Peyer's patch (tissue), 4 donors: ENCODE measurements around the gene PDE11A. TPM values are rescaled to one million over a fixed set of nuclear protein-coding genes. Genes with fewer than 3 reads are reported as not detected.

Source experiments
- DNase-seq, 3 donors: peaks; one replicate each; pipeline ENCODE4 v3.0.0-alpha.2; 2017 to 2019
- H3K27ac ChIP-seq, 4 donors: fragments of 200-600 bp; sonication (generic); one replicate each; pipeline ENCODE4 v1.5.1; 2016 to 2019
- H3K27me3 ChIP-seq, 2 donors: fragments of 200-600 bp; sonication (generic); one replicate each; pipeline ENCODE4 v1.5.1; 2019
- H3K36me3 ChIP-seq, 3 donors: fragments of 200-600 bp; sonication (generic); one replicate each; pipeline ENCODE4 v1.5.1; 2016 to 2019
- H3K4me1 ChIP-seq, 4 donors: fragments of 200-600 bp; sonication (generic); one replicate each; pipeline ENCODE4 v1.5.1; 2016 to 2019
- H3K4me3 ChIP-seq, 4 donors: fragments of 200-600 bp; sonication (generic); 1 replicate in 3 of 4; 2 replicates in 1 of 4; pipeline ENCODE4 v1.5.1; 2016 to 2019; ENCODE audit warnings: mild to moderate bottlenecking in 1 of 4
- H3K9me3 ChIP-seq, 4 donors: fragments of 200-600 bp; sonication (generic); one replicate each; pipeline ENCODE4 v1.5.1; 2016 to 2019; ENCODE audit warnings: mild to moderate bottlenecking in 1 of 4
- CTCF ChIP-seq, 6 experiments: fragments of 450-650 bp in 4 of 6; fragments of 200-600 bp in 2 of 6; sonication (generic) in 1 of 6; IDR thresholded peaks; one replicate each; pipeline ENCODE4 v1.5.1; 2017 to 2019; ENCODE audit warnings: antibody characterized with exemption in 6 of 6, mild to moderate bottlenecking in 3 of 6, moderate library complexity in 1 of 6
- POLR2A ChIP-seq, 2 donors: fragments of 450-650 bp; IDR thresholded peaks; one replicate each; pipeline ENCODE4 v1.5.1; 2017; ENCODE audit warnings: antibody characterized with exemption in 2 of 2, mild to moderate bottlenecking in 2 of 2, moderate library complexity in 2 of 2
- total RNA-seq, 4 donors: library from RNA; depleted of rRNA; stranded (reverse); fragments of >200 nt; gene quantifications; one replicate each; pipeline ENCODE4 v1.1.0, GENCODE V29; 2016

Gene PDE11A
- total RNA-seq, 4 donors from 2014 or later = 1.6 to 2.1 (median 1.7) TPM

- DNase-seq = no peak
- H3K4me3 ChIP-seq = no peak overlapping the region
- H3K9me3 ChIP-seq = no peaks in the 10 kb centered on the region
- no peaks in the 10 kb centered on the region for H3K27me3 ChIP-seq
- no peak overlapping the region for H3K27ac ChIP-seq
- no peaks in the 10 kb centered on the region for H3K36me3 ChIP-seq
- H3K4me1 ChIP-seq = no peaks in the 10 kb centered on the region
- TF ChIP-seq CTCF (IDR thresholded peaks at IDR 0.05) = no peak
- no peak for TF ChIP-seq POLR2A (IDR thresholded peaks at IDR 0.05)
Measured at GRCh38 chr2:178018141-178018540, 54.4 kb downstream of the PDE11A start.

GRCh38 chr2:178016612-178017011 is 56.0 kb downstream of the PDE11A start:
- Histone ChIP-seq H3K9me3 (no peaks in the 10 kb centered on the region), H3K4me3 (no peak overlapping the region), H3K36me3 (no peaks in the 10 kb centered on the region), H3K27me3 (no peaks in the 10 kb centered on the region), H3K4me1 (no peaks in the 10 kb centered on the region), H3K27ac (no peak overlapping the region)
- no peak for DNase-seq
- TF ChIP-seq POLR2A (IDR thresholded peaks at IDR 0.05) (no peak), CTCF (IDR thresholded peaks at IDR 0.05) (no peak)

- Histone ChIP-seq H3K9me3 (no peaks in the 10 kb centered on the region), H3K27me3 (no peaks in the 10 kb centered on the region), H3K27ac (no peak overlapping the region), H3K4me3 (no peak overlapping the region), H3K36me3 (no peaks in the 10 kb centered on the region), H3K4me1 (no peaks in the 10 kb centered on the region)
- DNase-seq = no peak
- TF ChIP-seq POLR2A (IDR thresholded peaks at IDR 0.05) (no peak), CTCF (IDR thresholded peaks at IDR 0.05) (no peak)
Measured at GRCh38 chr2:178012639-178013038, 59.9 kb downstream of the PDE11A start.

GRCh38 chr2:178009813-178010212 is 62.8 kb downstream of the PDE11A start:
- Histone ChIP-seq H3K27ac (no peak overlapping the region), H3K36me3 (no peaks in the 10 kb centered on the region), H3K4me1 (no peaks in the 10 kb centered on the region), H3K27me3 (no peaks in the 10 kb centered on the region), H3K4me3 (no peak overlapping the region), H3K9me3 (no peaks in the 10 kb centered on the region)
- TF ChIP-seq CTCF (IDR thresholded peaks at IDR 0.05) = no peak
- TF ChIP-seq POLR2A (IDR thresholded peaks at IDR 0.05) = no peak
- DNase-seq = no peak

- no peak overlapping the region for H3K27ac ChIP-seq
Measured at GRCh38 chr2:178008636-178009289, 63.8 kb downstream of the PDE11A start.

More at GRCh38 chr2:178008636-178009289, 63.8 kb downstream of the PDE11A start:
- H3K4me3 ChIP-seq = no peak overlapping the region
- H3K9me3 ChIP-seq = no peaks in the 10 kb centered on the region
- H3K27me3 ChIP-seq = no peaks in the 10 kb centered on the region
- H3K36me3 ChIP-seq = no peaks in the 10 kb centered on the region
- no peaks in the 10 kb centered on the region for H3K4me1 ChIP-seq
- DNase-seq = peak in 1 of 3 donors; percentile 34
- no peak for TF ChIP-seq POLR2A (IDR thresholded peaks at IDR 0.05)
- TF ChIP-seq CTCF (IDR thresholded peaks at IDR 0.05) = no peak
